ENCODE data around the gene CHP1. TPM values are rescaled to one million over a fixed set of nuclear protein-coding genes. Genes with fewer than 3 reads are reported as not detected.

Gene CHP1
- total RNA-seq, 1 experiment from 2014 or later, result 101 TPM

DNA sequence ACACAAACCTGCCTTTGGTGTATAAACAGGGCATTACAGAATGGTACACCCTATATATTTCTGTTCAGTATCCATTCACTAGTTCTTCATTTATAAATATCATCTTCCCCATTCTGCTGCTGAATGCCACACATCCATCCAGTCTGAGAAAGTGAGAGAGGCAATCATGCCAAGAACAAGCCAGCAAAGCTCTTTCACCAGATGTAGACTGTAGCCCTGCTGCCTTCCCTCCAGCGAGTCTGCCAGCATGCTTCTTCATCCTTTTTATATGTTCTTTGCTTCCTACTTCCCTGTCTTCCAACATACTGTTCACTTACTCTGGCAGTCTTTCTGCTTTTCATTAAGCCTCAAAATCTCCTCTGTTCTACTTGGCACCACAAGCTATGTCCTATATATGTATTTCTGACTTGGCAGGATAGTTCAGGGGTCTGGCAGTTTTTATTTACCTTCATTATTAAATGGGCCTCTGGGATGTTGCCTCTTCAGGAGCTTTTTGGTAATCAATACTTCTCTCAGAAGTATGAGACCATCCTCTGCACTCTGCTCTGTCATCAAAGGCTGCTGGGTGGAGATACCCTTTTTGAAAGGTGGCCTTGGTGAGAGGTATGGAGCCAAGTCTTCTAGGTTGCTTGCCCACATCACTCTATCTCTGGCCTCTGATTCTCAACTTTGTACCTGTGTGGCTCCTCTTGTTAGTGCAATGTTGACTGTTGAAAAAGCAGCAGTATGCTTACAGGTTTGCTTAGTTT, 48.6 kb downstream of the CHP1 start:
- H3K9me3 ChIP-seq (ENCODE audit: control insufficient read depth in 1 of 2, insufficient read depth in 1 of 2, low read depth in 1 of 2, low read length in 2 of 2), result no peaks in the 10 kb centered on the region
- no peak for DNase-seq (ENCODE audit: low read depth, low spot score)
- BruUV-seq (replicated peaks), result no TSS peak
- ChIA-PET CTCF (no interaction called here), RAD21 (ENCODE audit: low non-redundant PET in 1 of 2, low total read pairs in 2 of 2, uncharacterized antibody in 2 of 2, unreplicated experiment in 2 of 2) (no interaction called here), POLR2A (no interaction called here)
- H2AFZ ChIP-seq (ENCODE audit: low read depth, low read length, poor library complexity, severe bottlenecking), result no peak overlapping the region
- H3K9ac ChIP-seq (ENCODE audit: low read length), result no peak overlapping the region
- ATAC-seq, result no peak
- peaks cover 4 to 14% of the 10 kb centered on the region in 2 experiments; a peak in 3 of 4 replicates for H3K4me1 ChIP-seq (ENCODE audit: control insufficient read depth in 1 of 2, insufficient read depth in 2 of 2, low read length in 2 of 2)
- H3K79me2 ChIP-seq (ENCODE audit: insufficient read depth, low read length), result peaks cover 10% of the 10 kb centered on the region
- H3K4me3 ChIP-seq (replicated peaks in 1 of 2; ENCODE audit: low read depth in 1 of 2, low read length in 2 of 2), result no peak overlapping the region
- H3K36me3 ChIP-seq (ENCODE audit: control insufficient read depth in 1 of 2, insufficient read depth in 2 of 2, low read length in 2 of 2), result peaks cover 6 to 10% of the 10 kb centered on the region in 2 experiments; a peak in 2 of 4 replicates
- no peak overlapping the region for H3K4me2 ChIP-seq (ENCODE audit: low read length)
- TF ChIP-seq POLR2A (IDR thresholded peaks at IDR 0.05; ENCODE audit: borderline replicate concordance, extremely low read depth, insufficient read depth, insufficient read length) (no peak), ELF1 (IDR thresholded peaks at IDR 0.05; ENCODE audit: borderline replicate concordance, low read depth) (no peak), POLR2AphosphoS5 (IDR thresholded peaks at IDR 0.05; ENCODE audit: low read depth, low read length) (no peak), MAX (IDR thresholded peaks at IDR 0.05) (no peak), EZH2phosphoT487 (IDR thresholded peaks at IDR 0.05; ENCODE audit: borderline replicate concordance) (no peak), ZBTB33 (IDR thresholded peaks at IDR 0.05; ENCODE audit: extremely low read depth, insufficient replicate concordance, low read length) (no peak), ZNF274 (IDR thresholded peaks at IDR 0.05; ENCODE audit: low read depth, low read length) (no peak), EGR1 (IDR thresholded peaks at IDR 0.05; ENCODE audit: low read depth) (no peak), CEBPB (IDR thresholded peaks at IDR 0.05; ENCODE audit: low read depth) (no peak), ZFX (IDR thresholded peaks at IDR 0.05) (no peak), CBX3 (IDR thresholded peaks at IDR 0.05; ENCODE audit: low read depth) (no peak), SP1 (IDR thresholded peaks at IDR 0.05; ENCODE audit: low read depth) (no peak), RAD21 (IDR thresholded peaks at IDR 0.05; ENCODE audit: low read depth) (no peak), FOSL1 (IDR thresholded peaks at IDR 0.05; ENCODE audit: low read depth) (no peak), SIN3A (IDR thresholded peaks at IDR 0.05; ENCODE audit: low read depth) (no peak), TCF7L2 (IDR thresholded peaks at IDR 0.05; ENCODE audit: borderline replicate concordance, extremely low read depth, insufficient read depth, insufficient read length) (no peak), YY1 (IDR thresholded peaks at IDR 0.05; ENCODE audit: extremely low read depth, insufficient replicate concordance, low read depth, low read length) (no peak)
- TF ChIP-seq, protein P1, sequence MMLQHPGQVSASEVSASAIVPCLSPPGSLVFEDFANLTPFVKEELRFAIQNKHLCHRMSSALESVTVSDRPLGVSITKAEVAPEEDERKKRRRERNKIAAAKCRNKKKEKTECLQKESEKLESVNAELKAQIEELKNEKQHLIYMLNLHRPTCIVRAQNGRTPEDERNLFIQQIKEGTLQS (IDR thresholded peaks at IDR 0.05), result no peak
- TF ChIP-seq, protein P2, sequence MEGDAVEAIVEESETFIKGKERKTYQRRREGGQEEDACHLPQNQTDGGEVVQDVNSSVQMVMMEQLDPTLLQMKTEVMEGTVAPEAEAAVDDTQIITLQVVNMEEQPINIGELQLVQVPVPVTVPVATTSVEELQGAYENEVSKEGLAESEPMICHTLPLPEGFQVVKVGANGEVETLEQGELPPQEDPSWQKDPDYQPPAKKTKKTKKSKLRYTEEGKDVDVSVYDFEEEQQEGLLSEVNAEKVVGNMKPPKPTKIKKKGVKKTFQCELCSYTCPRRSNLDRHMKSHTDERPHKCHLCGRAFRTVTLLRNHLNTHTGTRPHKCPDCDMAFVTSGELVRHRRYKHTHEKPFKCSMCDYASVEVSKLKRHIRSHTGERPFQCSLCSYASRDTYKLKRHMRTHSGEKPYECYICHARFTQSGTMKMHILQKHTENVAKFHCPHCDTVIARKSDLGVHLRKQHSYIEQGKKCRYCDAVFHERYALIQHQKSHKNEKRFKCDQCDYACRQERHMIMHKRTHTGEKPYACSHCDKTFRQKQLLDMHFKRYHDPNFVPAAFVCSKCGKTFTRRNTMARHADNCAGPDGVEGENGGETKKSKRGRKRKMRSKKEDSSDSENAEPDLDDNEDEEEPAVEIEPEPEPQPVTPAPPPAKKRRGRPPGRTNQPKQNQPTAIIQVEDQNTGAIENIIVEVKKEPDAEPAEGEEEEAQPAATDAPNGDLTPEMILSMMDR (IDR thresholded peaks at IDR 0.05 in 2 of 3, conservative IDR thresholded peaks at IDR 0.05 in 1 of 3; ENCODE audit: borderline replicate concordance in 1 of 3, insufficient read depth in 1 of 3, low read depth in 2 of 3, low read length in 2 of 3), result no peak
- H3K9me2 ChIP-seq (ENCODE audit: insufficient read depth), result no peaks in the 10 kb centered on the region
- intact Hi-C loops (cut with micrococcal nuclease), result loop anchor here (5.0 kb wide), 1 partner anchor 162 kb away; the partner anchor contains the start of gene INO80
- H3K27ac ChIP-seq (ENCODE audit: low read depth, low read length), result no peak overlapping the region
- H3K27me3 ChIP-seq (ENCODE audit: insufficient read depth, low read length), result no peaks in the 10 kb centered on the region
- H4K20me1 ChIP-seq (ENCODE audit: insufficient read depth), result no peaks in the 10 kb centered on the region

Measured in HCT116 (cell line).